Hepatocyte (in vitro differentiated cells): ENCODE data around the gene ARMC5. TPM values are rescaled to one million over a fixed set of nuclear protein-coding genes. Genes with fewer than 3 reads are reported as not detected.

Experiments
- DNase-seq: peaks from one replicate; pipeline ENCODE4 v3.0.0-alpha.2; 2016; ENCODE audit warnings: low spot score
- H2AFZ ChIP-seq: fragments of 200-600 bp; sonication (generic); 2 replicates; pipeline ENCODE4 v1.6.0; 2016; ENCODE audit warnings: antibody characterized with exemption, mild to moderate bottlenecking
- H3K27ac ChIP-seq: fragments of 200-600 bp; sonication (generic); 2 replicates; pipeline ENCODE4 v1.5.1; 2016; ENCODE audit warnings: mild to moderate bottlenecking
- H3K27me3 ChIP-seq: fragments of 200-600 bp; sonication (generic); 2 replicates; pipeline ENCODE4 v1.6.1; 2016
- H3K36me3 ChIP-seq: fragments of 200-600 bp; sonication (generic); replicated peaks from 2 replicates; pipeline ENCODE4 v1.5.1; 2016; ENCODE audit warnings: low read depth; ENCODE audit not compliant: insufficient read depth
- H3K4me1 ChIP-seq: fragments of 200-600 bp; sonication (generic); 2 replicates; pipeline ENCODE4 v1.5.1; 2016; ENCODE audit warnings: mild to moderate bottlenecking, moderate library complexity; ENCODE audit not compliant: insufficient read depth
- H3K4me2 ChIP-seq: fragments of 200-600 bp; sonication (generic); 2 replicates; pipeline ENCODE4 v1.6.0; 2016
- H3K4me3 ChIP-seq: fragments of 200-600 bp; sonication (generic); 2 replicates; pipeline ENCODE4 v1.5.1; 2016; ENCODE audit warnings: mild to moderate bottlenecking
- H3K79me2 ChIP-seq: fragments of 200-600 bp; sonication (generic); 2 replicates; pipeline ENCODE4 v1.6.0; 2017; ENCODE audit warnings: mild to moderate bottlenecking
- H3K9me2 ChIP-seq: fragments of 200-600 bp; sonication (generic); replicated peaks from 2 replicates; pipeline ENCODE4 v1.6.0; 2017; ENCODE audit warnings: mild to moderate bottlenecking; ENCODE audit not compliant: insufficient read depth
- H3K9me3 ChIP-seq: fragments of 200-600 bp; sonication (generic); 2 replicates; pipeline ENCODE4 v1.5.1; 2016; ENCODE audit warnings: low read depth, mild to moderate bottlenecking
- H4K20me1 ChIP-seq: fragments of 200-600 bp; sonication (generic); 2 replicates; pipeline ENCODE4 v1.6.0; 2016; ENCODE audit warnings: mild to moderate bottlenecking; ENCODE audit not compliant: insufficient read depth, poor library complexity, severe bottlenecking
- CTCF ChIP-seq: fragments of 200-600 bp; sonication (generic); IDR thresholded peaks from 2 replicates; pipeline ENCODE4 v1.5.1; 2016; ENCODE audit warnings: antibody characterized with exemption, mild to moderate bottlenecking; ENCODE audit not compliant: poor library complexity
- EZH2 ChIP-seq: fragments of 200-600 bp; sonication (generic); IDR thresholded peaks from 2 replicates; pipeline ENCODE4 v1.6.1; 2016; ENCODE audit warnings: antibody characterized with exemption, mild to moderate bottlenecking, borderline replicate concordance
- EZH2phosphoT487 ChIP-seq: fragments of 200-600 bp; sonication (generic); IDR thresholded peaks from one replicate; pipeline ENCODE4 v1.6.1; 2018; ENCODE audit warnings: antibody characterized with exemption, mild to moderate bottlenecking, low read depth, moderate library complexity; ENCODE audit not compliant: unreplicated experiment, severe bottlenecking
- WGBS: methylation state at CpG from one replicate; pipeline ENCODE4 v1.1.6; 2016; ENCODE audit warnings: low lambda C conversion rate; ENCODE audit errors: missing lambda C conversion rate; 5-methylcytosine and 5-hydroxymethylcytosine counted together
- polyA plus RNA-seq: library from polyadenylated mRNA; unstranded; fragments of >200 nt; fragmentation: Nextera tagmentation; extraction: Ambion mirVana; gene quantifications from 2 replicates; pipeline ENCODE4 v1.2.1, GENCODE V29; 2016
- total RNA-seq: library from RNA; depleted of rRNA; stranded (reverse); fragments of >200 nt; gene quantifications from 2 replicates; pipeline ENCODE4 v1.2.3, GENCODE V29; 2014

Gene ARMC5
- total and polyA plus RNA-seq, 2 experiments from 2014 or later = 12.2 to 19.4 TPM

GRCh38 chr16:31488468-31489297 is 29.4 kb downstream of the ARMC5 start:
- Histone ChIP-seq H3K27ac (no peak overlapping the region), H3K9me2 (no peaks in the 10 kb centered on the region), H2AFZ (peak overlapping the region; percentile 29), H3K4me1 (peaks cover 25% of the 10 kb centered on the region), H3K9me3 (no peaks in the 10 kb centered on the region), H3K4me3 (peak overlapping the region; percentile 46), H3K36me3 (no peaks in the 10 kb centered on the region), H3K4me2 (peak overlapping the region; percentile 95), H4K20me1 (no peaks in the 10 kb centered on the region), H3K27me3 (no peaks in the 10 kb centered on the region), H3K79me2 (no peaks in the 10 kb centered on the region)
- 48% methylated on average over 67 of the region's 77 CpGs for WGBS
- DNase-seq = no peak
- TF ChIP-seq CTCF (no peak), EZH2phosphoT487 (no peak), EZH2 (no peak)

- Histone ChIP-seq H3K4me3 (no peak overlapping the region), H3K27ac (no peak overlapping the region), H2AFZ (no peak overlapping the region), H3K27me3 (no peaks in the 10 kb centered on the region), H4K20me1 (no peaks in the 10 kb centered on the region), H3K79me2 (no peaks in the 10 kb centered on the region), H3K36me3 (no peaks in the 10 kb centered on the region), H3K4me1 (peaks cover 25% of the 10 kb centered on the region), H3K4me2 (no peak overlapping the region), H3K9me3 (no peaks in the 10 kb centered on the region), H3K9me2 (no peaks in the 10 kb centered on the region)
- DNase-seq = no peak
- TF ChIP-seq EZH2 = no peak
- no peak for TF ChIP-seq CTCF
- no peak for TF ChIP-seq EZH2phosphoT487
- 92% methylated on average over 7 of the region's 7 CpGs for WGBS
Observed at GRCh38 chr16:31489298-31489564, 29.9 kb downstream of the ARMC5 start.

- Histone ChIP-seq H3K4me1 (peaks cover 21% of the 10 kb centered on the region), H3K9me3 (no peaks in the 10 kb centered on the region), H3K4me3 (no peak overlapping the region), H3K9me2 (no peaks in the 10 kb centered on the region), H3K79me2 (no peaks in the 10 kb centered on the region), H4K20me1 (no peaks in the 10 kb centered on the region), H3K4me2 (no peak overlapping the region), H3K36me3 (no peaks in the 10 kb centered on the region), H3K27me3 (no peaks in the 10 kb centered on the region), H3K27ac (no peak overlapping the region), H2AFZ (no peak overlapping the region)
- no peak for DNase-seq
- TF ChIP-seq CTCF (no peak), EZH2 (no peak), EZH2phosphoT487 (no peak)
- 96% methylated on average over 22 of the region's 22 CpGs for WGBS
Observed at GRCh38 chr16:31489616-31490584, 30.6 kb downstream of the ARMC5 start.
